H1 (cell line): ENCODE results near the gene TIAM2. TPM values are rescaled to one million over a fixed set of nuclear protein-coding genes. Genes with fewer than 3 reads are reported as not detected.

Experiments used
- ATF2 ChIP-seq: IDR thresholded peaks from 2 replicates; pipeline ENCODE4 v1.6.1; 2012; ENCODE audit warnings: low read length, inconsistent platforms
- CBX5 ChIP-seq: fragments of 300-800, 300-1000 bp; sonication (generic); IDR thresholded peaks from 2 replicates; pipeline ENCODE4 v1.7.1; 2016; ENCODE audit warnings: antibody characterized with exemption, low read length, low read depth
- HDAC2 ChIP-seq, 2 experiments: fragments of 300-600 bp in 1 of 2; sonication (generic) in 1 of 2; IDR thresholded peaks; 2 replicates each; pipeline ENCODE4 v1.6.1; 2011 to 2012; ENCODE audit warnings: low read depth in 2 of 2, low read length in 2 of 2, mild to moderate bottlenecking in 2 of 2, moderate library complexity in 2 of 2, borderline replicate concordance in 1 of 2, inconsistent platforms in 1 of 2
- JUND ChIP-seq: IDR thresholded peaks from 2 replicates; pipeline ENCODE4 v1.6.1; 2011; ENCODE audit warnings: mild to moderate bottlenecking, improper control_type of control experiment, low read length
- KDM5A ChIP-seq: fragments of 200-600 bp; IDR thresholded peaks from 2 replicates; pipeline ENCODE4 v1.7.1; 2012; ENCODE audit warnings: mild to moderate bottlenecking, low read length, inconsistent platforms, mixed read lengths
- TEAD4 ChIP-seq: IDR thresholded peaks from 2 replicates; pipeline ENCODE4 v1.6.1; 2012; ENCODE audit warnings: low read depth, low read length, inconsistent platforms, mixed read lengths
- polyA plus RNA-seq, 7 experiments: library from polyadenylated mRNA; depleted of rRNA in 3 of 7; stranded (reverse) in 5 of 7; unstranded in 2 of 7; fragments of >200 nt in 5 of 7; fragments of 200-250 nt in 2 of 7; gene quantifications; 1 replicate in 5 of 7; 2 replicates in 1 of 7; 4 replicates in 1 of 7; pipeline versions ENCODE4 v1.2.1 to v1.2.3, GENCODE V29; 2011 to 2013; ENCODE audit warnings: missing spikeins in 2 of 7, mixed read lengths in 2 of 7
- total RNA-seq: library from RNA; stranded (reverse); fragmentation: NEBNext Ultra II Directional; extraction: Animal tissue kit (Norgen Biotek cat#: 25700); gene quantifications from 2 replicates; pipeline ENCODE4 v1.2.1, GENCODE V29; 2021

Gene TIAM2
- total and polyA plus RNA-seq, 2 of the 8 experiments (the other 6 are each of a cell fraction or from before 2014, with no cell fraction given): 7.4 to 23.9 TPM

GRCh38 chr6:155254139-155254538, 259.0 kb downstream of the TIAM2 start (continued):
- no peak for TF ChIP-seq TEAD4
- TF ChIP-seq HDAC2 (IDR thresholded peaks at IDR 0.05; ENCODE audit: borderline replicate concordance in 1 of 2, low read depth in 2 of 2, low read length in 2 of 2): no peak
- TF ChIP-seq ATF2: no peak
- no peak for TF ChIP-seq JUND
- TF ChIP-seq CBX5: no peak
- no peak for TF ChIP-seq KDM5A
